ENCODE measurements around the gene PRR14L.
"Not testable (repeated sequence)": the region's sequence is repeated elsewhere in the genome, so short reads cannot be mapped to it uniquely, and the experiment has no call there.

Gene PRR14L

GRCh38 chr22:31739795-31740201 is 10.1 kb downstream of the PRR14L start:
- DNase-seq = no peak

GRCh38 chr22:31738566-31738965 is 11.4 kb downstream of the PRR14L start:
- DNase-seq = no peak

GRCh38 chr22:31737932-31738331 is 12.0 kb downstream of the PRR14L start:
- no peak for DNase-seq

GRCh38 chr22:31736458-31736857 is 13.5 kb downstream of the PRR14L start:
- no peak for DNase-seq

- DNase-seq = no peak
Observed at GRCh38 chr22:31734512-31734911, 15.4 kb downstream of the PRR14L start.

- DNase-seq = no peak
Observed at GRCh38 chr22:31733580-31734079, 16.3 kb downstream of the PRR14L start.

GRCh38 chr22:31732089-31732829 is 17.7 kb downstream of the PRR14L start:
- no peak for DNase-seq

- DNase-seq = no peak
Observed at GRCh38 chr22:31730344-31730711, 19.6 kb downstream of the PRR14L start.

- no peak for DNase-seq
Observed at GRCh38 chr22:31728857-31729256, 21.1 kb downstream of the PRR14L start.

GRCh38 chr22:31726692-31727091 is 23.2 kb downstream of the PRR14L start:
- DNase-seq = no peak

GRCh38 chr22:31723723-31724122 is 26.2 kb downstream of the PRR14L start:
- DNase-seq = no peak

GRCh38 chr22:31719850-31720471 is 30.0 kb downstream of the PRR14L start:
- DNase-seq = no peak

GRCh38 chr22:31715147-31715778 is 34.7 kb downstream of the PRR14L start:
- DNase-seq = no peak

- DNase-seq = not testable (repeated sequence)
Observed at GRCh38 chr22:31711226-31711625, 38.7 kb downstream of the PRR14L start.

- DNase-seq = no peak
Observed at GRCh38 chr22:31707519-31707918, 42.4 kb downstream of the PRR14L start.

GRCh38 chr22:31695423-31695822 is 54.5 kb downstream of the PRR14L start:
- DNase-seq = no peak

- DNase-seq = not testable (repeated sequence)
Observed at GRCh38 chr22:31694046-31694445, 55.9 kb downstream of the PRR14L start.

- no peak for DNase-seq
Observed at GRCh38 chr22:31692186-31692886, 57.6 kb downstream of the PRR14L start.

- DNase-seq = no peak
Observed at GRCh38 chr22:31691408-31691807, 58.5 kb downstream of the PRR14L start.

GRCh38 chr22:31683181-31684105 is 66.5 kb downstream of the PRR14L start:
- DNase-seq = no peak

GRCh38 chr22:31682751-31683150 is 67.2 kb downstream of the PRR14L start:
- DNase-seq = no peak

All from NCI-H524 treated with DMSO at 0.1 percent for 48 hours (cell line).